Natural killer cell (primary cell): Measurements from ENCODE around the gene DGCR8. TPM values are rescaled to one million over a fixed set of nuclear protein-coding genes. Genes with fewer than 3 reads are reported as not detected.
A peak's percentile ranks its signal among the peaks of the same experiment; 100 is the strongest.

Source experiments
- ATAC-seq, 3 donors: fragments of 150-1000 bp in 2 of 3; fragments of 200-7000 bp in 1 of 3; cut with Tn5 transposase; 1 replicate in 1 of 3; 2 replicates in 2 of 3; pipeline ENCODE4 v1.10.0; 2021; ENCODE audit warnings: mild to moderate bottlenecking in 2 of 3, moderate library complexity in 2 of 3
- DNase-seq, 2 donors: peaks; one replicate each; pipeline versions ENCODE4 v3.0.0 to v3.0.0-alpha.2; 2013 to 2021; ENCODE audit warnings: mixed read lengths in 1 of 2
- H3K27ac ChIP-seq: one replicate; pipeline ENCODE4 v1.5.1; 2013; ENCODE audit warnings: mild to moderate bottlenecking, low read length
- H3K27me3 ChIP-seq: one replicate; pipeline ENCODE4 v1.6.1; 2013; ENCODE audit warnings: low read length; ENCODE audit not compliant: control insufficient read depth, insufficient read depth
- H3K36me3 ChIP-seq: one replicate; pipeline ENCODE4 v1.6.1; 2013; ENCODE audit warnings: low read length; ENCODE audit not compliant: control insufficient read depth, insufficient read depth
- H3K4me1 ChIP-seq: one replicate; pipeline ENCODE4 v1.6.1; 2013; ENCODE audit warnings: low read length; ENCODE audit not compliant: control insufficient read depth, insufficient read depth
- H3K4me3 ChIP-seq: one replicate; pipeline ENCODE4 v1.5.1; 2013; ENCODE audit warnings: low read length
- H3K9me3 ChIP-seq: one replicate; pipeline ENCODE4 v1.6.1; 2013; ENCODE audit warnings: low read length; ENCODE audit not compliant: control insufficient read depth, insufficient read depth
- H3K27ac Mint-ChIP-seq, 2 donors: one replicate each; pipeline ENCODE4 v1.8.0; 2022; ENCODE audit warnings: mild to moderate bottlenecking in 2 of 2, mixed read lengths in 2 of 2, moderate library complexity in 1 of 2
- H3K27me3 Mint-ChIP-seq, 2 donors: one replicate each; pipeline ENCODE4 v1.8.0; 2022; ENCODE audit warnings: low read depth in 2 of 2, mixed read lengths in 2 of 2
- H3K36me3 Mint-ChIP-seq: one replicate; pipeline ENCODE4 v1.8.0; 2022; ENCODE audit warnings: mixed read lengths
- H3K4me1 Mint-ChIP-seq, 2 donors: one replicate each; pipeline ENCODE4 v1.8.0; 2022; ENCODE audit warnings: mixed read lengths in 2 of 2
- H3K4me3 Mint-ChIP-seq: one replicate; pipeline ENCODE4 v1.8.0; 2022; ENCODE audit warnings: mild to moderate bottlenecking, moderate library complexity, mixed read lengths
- H3K9me3 Mint-ChIP-seq, 2 donors: one replicate each; pipeline ENCODE4 v1.8.0; 2022; ENCODE audit warnings: mixed read lengths in 2 of 2
- WGBS: methylation state at CpG from one replicate; pipeline ENCODE4 v1.1.7; 2013; ENCODE audit warnings: missing lambda C conversion rate; ENCODE audit not compliant: insufficient coverage; 5-methylcytosine and 5-hydroxymethylcytosine counted together
- intact Hi-C: fragments of 100-400 bp; cut with micrococcal nuclease; formaldehyde crosslinking; loops from one replicate; pipeline ENCODE4 v1.14.2; 2022
- total RNA-seq, 4 donors: library from RNA; stranded (reverse); fragments of 120-200 nt in 1 of 4; gene quantifications; one replicate each; pipeline versions ENCODE4 v1.2.3 to v1.2.4, GENCODE V29; 2013 to 2022
- TF ChIP-seq, protein P1 (sequence below): fragments of 200-600 bp; IDR thresholded peaks from one replicate; pipeline ENCODE4 v1.8.0; 2022; ENCODE audit warnings: antibody characterized with exemption

DGCR8 gene
- total RNA-seq, 3 donors from 2014 or later (not counting 1 experiment from before 2014, with no cell fraction given): 45.3 to 64.7 (median 64.0) TPM

DNA sequence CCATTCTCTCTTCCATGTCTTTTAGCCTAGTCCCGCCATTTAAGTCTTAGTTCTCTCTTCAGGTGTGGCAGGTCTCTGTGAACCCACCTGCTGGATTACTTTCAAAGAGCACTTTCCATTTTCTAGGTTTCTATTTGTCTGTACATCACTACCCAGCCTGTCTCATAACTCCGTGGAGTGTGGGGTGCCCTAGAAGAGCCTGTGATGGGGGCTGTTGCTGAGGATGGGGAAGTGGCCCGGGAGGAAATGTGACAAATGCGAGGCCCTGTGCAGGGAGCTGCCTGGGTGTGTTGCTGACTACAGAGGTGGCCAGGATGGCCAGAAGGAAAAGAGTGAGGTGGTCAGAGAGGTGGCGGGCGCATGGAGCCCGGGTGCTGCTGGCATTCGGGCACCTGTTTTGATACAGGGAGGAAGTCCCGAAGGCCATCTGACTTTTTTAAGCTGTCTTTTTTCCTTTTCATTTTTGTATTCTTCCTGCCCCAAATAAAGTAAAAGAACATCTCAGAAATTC lies 10.7 kb downstream of the DGCR8 start:
- intact Hi-C loops: no loop called here
- Mint-ChIP-seq H3K4me1 (peaks cover 31 to 33% of the 10 kb centered on the region in 2 donors), H3K27me3 (no peaks in the 10 kb centered on the region), H3K4me3 (peak overlapping the region; percentile 31), H3K27ac (peak overlapping the region; percentile 30 to 67), H3K36me3 (peaks cover 6% of the 10 kb centered on the region), H3K9me3 (no peaks in the 10 kb centered on the region)
- no peak for DNase-seq
- Histone ChIP-seq H3K4me3 (no peak overlapping the region), H3K27ac (no peak overlapping the region), H3K9me3 (no peaks in the 10 kb centered on the region), H3K27me3 (no peaks in the 10 kb centered on the region), H3K36me3 (peaks cover 86% of the 10 kb centered on the region), H3K4me1 (peaks cover 81% of the 10 kb centered on the region)
- 77% methylated on average over 7 of the region's 9 CpGs for WGBS
- TF ChIP-seq, protein P1, sequence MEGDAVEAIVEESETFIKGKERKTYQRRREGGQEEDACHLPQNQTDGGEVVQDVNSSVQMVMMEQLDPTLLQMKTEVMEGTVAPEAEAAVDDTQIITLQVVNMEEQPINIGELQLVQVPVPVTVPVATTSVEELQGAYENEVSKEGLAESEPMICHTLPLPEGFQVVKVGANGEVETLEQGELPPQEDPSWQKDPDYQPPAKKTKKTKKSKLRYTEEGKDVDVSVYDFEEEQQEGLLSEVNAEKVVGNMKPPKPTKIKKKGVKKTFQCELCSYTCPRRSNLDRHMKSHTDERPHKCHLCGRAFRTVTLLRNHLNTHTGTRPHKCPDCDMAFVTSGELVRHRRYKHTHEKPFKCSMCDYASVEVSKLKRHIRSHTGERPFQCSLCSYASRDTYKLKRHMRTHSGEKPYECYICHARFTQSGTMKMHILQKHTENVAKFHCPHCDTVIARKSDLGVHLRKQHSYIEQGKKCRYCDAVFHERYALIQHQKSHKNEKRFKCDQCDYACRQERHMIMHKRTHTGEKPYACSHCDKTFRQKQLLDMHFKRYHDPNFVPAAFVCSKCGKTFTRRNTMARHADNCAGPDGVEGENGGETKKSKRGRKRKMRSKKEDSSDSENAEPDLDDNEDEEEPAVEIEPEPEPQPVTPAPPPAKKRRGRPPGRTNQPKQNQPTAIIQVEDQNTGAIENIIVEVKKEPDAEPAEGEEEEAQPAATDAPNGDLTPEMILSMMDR: no peak
- ATAC-seq: no peak

DNA sequence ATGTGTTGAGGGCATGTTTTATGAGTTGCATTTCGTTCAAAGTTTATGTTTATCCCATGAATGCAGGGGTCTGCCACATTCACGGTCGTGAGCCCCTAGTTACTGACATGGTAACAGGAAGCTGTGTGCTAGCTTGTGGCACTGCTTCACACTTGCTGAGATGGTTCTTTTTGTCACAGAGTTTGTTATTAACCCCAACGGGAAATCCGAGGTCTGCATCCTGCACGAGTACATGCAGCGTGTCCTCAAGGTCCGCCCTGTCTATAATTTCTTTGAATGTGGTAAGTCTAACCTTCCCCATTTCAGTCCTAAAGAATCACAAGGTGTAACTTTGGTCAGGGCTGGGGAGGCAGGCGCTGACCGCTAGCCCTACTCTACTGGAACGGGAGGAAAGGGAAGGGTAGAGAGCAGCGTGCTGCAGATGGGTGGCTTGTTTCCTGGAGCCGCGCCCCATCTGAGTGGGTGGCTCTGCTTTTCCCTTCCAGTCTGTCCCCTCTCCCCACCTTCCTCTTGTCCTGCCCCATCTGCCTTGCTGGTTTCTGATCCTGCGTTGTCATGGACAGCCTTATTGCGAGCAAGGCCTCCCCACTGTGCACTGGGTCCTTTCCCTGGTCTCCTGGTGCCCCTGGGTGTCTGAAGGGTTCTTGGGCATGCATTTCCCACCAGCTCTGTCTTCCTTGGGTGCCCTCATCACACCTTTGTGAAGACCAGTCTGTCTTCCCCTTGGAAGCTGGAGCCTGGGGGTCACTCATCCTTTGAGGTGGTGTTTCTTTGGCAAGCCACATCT lies 11.8 kb downstream of the DGCR8 start:
- no peaks in the 10 kb centered on the region for H3K9me3 Mint-ChIP-seq
- DNase-seq (peak in 1 of 2 donors; percentile 63), ATAC-seq (peak; percentile 31 to 55 (median 47))
- TF ChIP-seq, protein P1: no peak
- peaks cover 6% of the 10 kb centered on the region for H3K36me3 Mint-ChIP-seq
- Histone ChIP-seq H3K27ac (no peak overlapping the region), H3K27me3 (no peaks in the 10 kb centered on the region), H3K4me1 (peaks cover 70% of the 10 kb centered on the region), H3K36me3 (peaks cover 87% of the 10 kb centered on the region), H3K4me3 (no peak overlapping the region), H3K9me3 (no peaks in the 10 kb centered on the region)
- peak overlapping the region in 1 of 2 donors; percentile 67 for H3K27ac Mint-ChIP-seq
- H3K4me3 Mint-ChIP-seq: no peak overlapping the region
- H3K27me3 Mint-ChIP-seq: no peaks in the 10 kb centered on the region
- peaks cover 23 to 25% of the 10 kb centered on the region in 2 donors for H3K4me1 Mint-ChIP-seq
- intact Hi-C loops: no loop called here
- WGBS: 90% methylated on average over 15 of the region's 16 CpGs

DNA sequence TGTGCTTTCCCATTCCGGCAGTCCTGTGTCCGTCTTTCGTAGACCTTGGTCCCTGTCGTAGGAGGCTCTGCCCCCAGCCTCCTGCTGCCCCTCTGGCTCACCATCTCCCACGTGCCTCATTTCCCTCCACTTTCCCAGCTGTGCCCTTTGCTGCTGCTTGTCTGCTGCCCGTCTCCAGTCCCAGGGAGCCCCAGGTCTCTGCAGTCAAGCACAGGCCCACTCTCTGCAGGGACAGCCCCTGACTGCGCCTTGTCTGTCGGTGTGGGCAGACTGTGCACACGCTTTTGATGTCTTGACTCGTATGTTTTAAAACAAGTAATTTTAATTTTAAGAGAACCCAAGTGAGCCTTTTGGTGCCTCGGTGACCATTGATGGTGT lies 12.4 kb downstream of the DGCR8 start:
- Mint-ChIP-seq H3K27ac (peak overlapping the region in 1 of 2 donors; percentile 31), H3K9me3 (no peaks in the 10 kb centered on the region), H3K4me1 (peaks cover 17 to 19% of the 10 kb centered on the region in 2 donors), H3K4me3 (peak overlapping the region; percentile 58), H3K36me3 (peaks cover 6% of the 10 kb centered on the region), H3K27me3 (no peaks in the 10 kb centered on the region)
- Histone ChIP-seq H3K27me3 (no peaks in the 10 kb centered on the region), H3K27ac (no peak overlapping the region), H3K4me3 (no peak overlapping the region), H3K9me3 (no peaks in the 10 kb centered on the region), H3K4me1 (peaks cover 64% of the 10 kb centered on the region), H3K36me3 (peaks cover 89% of the 10 kb centered on the region)
- TF ChIP-seq, protein P1: no peak
- 92% methylated on average over 11 of the region's 11 CpGs for WGBS
- intact Hi-C loops: no loop called here
- DNase-seq (no peak), ATAC-seq (no peak)
